ENCODE results near the gene AHDC1. TPM values are rescaled to one million over a fixed set of nuclear protein-coding genes. Genes with fewer than 3 reads are reported as not detected.
"Not testable (repeated sequence)": the region's sequence is repeated elsewhere in the genome, so short reads cannot be mapped to it uniquely, and the experiment has no call there.

The AHDC1 gene
- total RNA-seq, 2 experiments from 2014 or later = 26.3 to 27.6 TPM

DNA sequence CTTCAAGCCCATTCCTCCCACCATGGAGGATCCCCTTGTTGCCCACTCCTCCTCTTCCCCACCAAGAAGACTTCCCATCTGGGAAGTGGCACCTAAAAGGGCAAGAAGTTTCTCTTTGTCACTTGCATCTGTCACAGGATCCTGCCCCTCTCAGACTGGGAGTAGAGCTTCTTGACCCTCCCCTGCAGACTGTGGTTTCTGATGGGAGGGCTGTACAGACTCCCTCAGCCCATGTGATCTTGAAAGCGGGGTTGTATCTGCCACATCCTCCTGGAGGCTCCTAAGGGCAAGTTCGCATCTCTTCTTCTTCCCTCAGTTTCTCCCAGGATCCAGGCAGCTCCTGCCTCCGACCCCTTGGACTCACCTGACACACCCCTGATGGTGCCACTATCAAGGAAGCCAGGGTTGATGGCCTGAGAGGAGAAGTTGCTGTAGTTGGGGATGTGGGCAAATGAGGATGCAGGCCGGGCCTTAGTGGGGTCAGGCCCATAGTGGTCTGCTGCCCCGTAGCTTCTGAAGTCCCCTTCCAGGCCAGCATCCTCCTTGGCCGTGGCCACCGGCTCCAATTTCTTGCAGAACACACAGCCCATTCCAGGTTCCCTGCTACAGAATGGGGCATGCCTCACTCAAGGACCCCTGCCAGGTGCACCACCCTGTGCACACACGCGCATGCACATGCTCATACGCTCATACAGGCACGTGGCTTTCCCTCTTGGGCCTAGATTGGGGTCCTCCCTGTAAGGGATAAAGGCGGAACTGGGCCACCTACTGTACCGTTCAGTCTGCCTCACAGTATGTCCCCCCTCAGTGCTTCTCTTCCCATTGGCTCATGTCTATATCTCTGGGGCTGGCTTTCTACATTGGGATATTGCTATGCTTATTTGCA, 19.6 kb upstream of the AHDC1 start:
- DNase-seq = no peak

DNA sequence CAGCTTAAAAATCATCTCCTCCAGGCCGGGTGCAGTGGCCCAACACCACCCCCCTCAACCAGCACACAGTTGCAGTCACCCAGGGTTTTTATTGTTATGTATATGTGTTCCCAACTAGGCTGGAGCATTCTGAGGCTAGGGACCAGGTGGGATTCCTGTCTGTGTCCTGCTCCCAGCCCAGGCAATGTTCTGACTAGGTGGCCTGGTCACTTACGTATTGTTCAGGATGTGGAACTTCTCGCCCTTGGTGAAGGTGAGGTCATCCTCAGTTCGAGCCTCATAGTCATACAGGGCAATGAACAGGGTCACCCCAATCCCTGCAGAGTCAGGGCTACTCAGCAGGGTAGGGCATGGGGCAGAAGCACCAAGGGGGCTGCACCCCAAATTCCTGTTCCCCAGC, 18.9 kb upstream of the AHDC1 start:
- ChIA-PET CTCF (interaction anchor here (13.9 to 25.3 kb wide), 2 partner anchors 16 to 43 kb away, joined by 113 to 533 read pairs; partner anchors contain the start of genes AHDC1 and IFI6), POLR2A (interaction anchor here (0.7 kb wide), 1 partner anchor 24 kb away, joined by 4 read pairs; no protein-coding TSS in a partner anchor)
- TF ChIP-seq, protein P1, sequence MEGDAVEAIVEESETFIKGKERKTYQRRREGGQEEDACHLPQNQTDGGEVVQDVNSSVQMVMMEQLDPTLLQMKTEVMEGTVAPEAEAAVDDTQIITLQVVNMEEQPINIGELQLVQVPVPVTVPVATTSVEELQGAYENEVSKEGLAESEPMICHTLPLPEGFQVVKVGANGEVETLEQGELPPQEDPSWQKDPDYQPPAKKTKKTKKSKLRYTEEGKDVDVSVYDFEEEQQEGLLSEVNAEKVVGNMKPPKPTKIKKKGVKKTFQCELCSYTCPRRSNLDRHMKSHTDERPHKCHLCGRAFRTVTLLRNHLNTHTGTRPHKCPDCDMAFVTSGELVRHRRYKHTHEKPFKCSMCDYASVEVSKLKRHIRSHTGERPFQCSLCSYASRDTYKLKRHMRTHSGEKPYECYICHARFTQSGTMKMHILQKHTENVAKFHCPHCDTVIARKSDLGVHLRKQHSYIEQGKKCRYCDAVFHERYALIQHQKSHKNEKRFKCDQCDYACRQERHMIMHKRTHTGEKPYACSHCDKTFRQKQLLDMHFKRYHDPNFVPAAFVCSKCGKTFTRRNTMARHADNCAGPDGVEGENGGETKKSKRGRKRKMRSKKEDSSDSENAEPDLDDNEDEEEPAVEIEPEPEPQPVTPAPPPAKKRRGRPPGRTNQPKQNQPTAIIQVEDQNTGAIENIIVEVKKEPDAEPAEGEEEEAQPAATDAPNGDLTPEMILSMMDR (IDR thresholded peaks at IDR 0.05) = no peak
- Mint-ChIP-seq H3K27me3 (no peaks in the 10 kb centered on the region), H3K9me3 (no peaks in the 10 kb centered on the region), H3K4me1 (ENCODE audit: low read depth) (peaks cover 26% of the 10 kb centered on the region), H3K4me3 (no peak overlapping the region), H3K36me3 (ENCODE audit: low read depth) (no peaks in the 10 kb centered on the region), H3K27ac (no peak overlapping the region)
- intact Hi-C loops (cut with micrococcal nuclease) = no loop called here
- ATAC-seq (peak; percentile 25), DNase-seq (no peak)

More for the DNA sequence above, 19.6 kb upstream of the AHDC1 start:
- POLR2A ChIA-PET = no interaction called here
- ATAC-seq = no peak
- no peaks in the 10 kb centered on the region for H3K9me3 Mint-ChIP-seq
- no peaks in the 10 kb centered on the region for H3K36me3 Mint-ChIP-seq (ENCODE audit: low read depth)
- no peak overlapping the region for H3K27ac Mint-ChIP-seq
- peaks cover 21% of the 10 kb centered on the region for H3K4me1 Mint-ChIP-seq (ENCODE audit: low read depth)
- intact Hi-C loops (cut with micrococcal nuclease) = no loop called here
- CTCF ChIA-PET = interaction anchor here (2.0 to 25.3 kb wide), 3 partner anchors 17 to 43 kb away, joined by 6 to 533 read pairs (median 113); partner anchors contain the start of genes AHDC1 and IFI6
- H3K27me3 Mint-ChIP-seq = no peaks in the 10 kb centered on the region
- no peak overlapping the region for H3K4me3 Mint-ChIP-seq
- TF ChIP-seq, protein P1 (IDR thresholded peaks at IDR 0.05) = no peak

GRCh38 chr1:27621051-27621920, 17.3 kb upstream of the AHDC1 start:
- Mint-ChIP-seq H3K27me3 (no peaks in the 10 kb centered on the region), H3K36me3 (ENCODE audit: low read depth) (no peaks in the 10 kb centered on the region), H3K27ac (no peak overlapping the region), H3K4me1 (ENCODE audit: low read depth) (peaks cover 33% of the 10 kb centered on the region), H3K4me3 (no peak overlapping the region), H3K9me3 (no peaks in the 10 kb centered on the region)
- TF ChIP-seq, protein P1 (IDR thresholded peaks at IDR 0.05) = no peak
- ATAC-seq (no peak), DNase-seq (no peak)
- intact Hi-C loops (cut with micrococcal nuclease) = no loop called here
- ChIA-PET CTCF (interaction anchor here (13.9 to 25.3 kb wide), 2 partner anchors 15 to 45 kb away, joined by 113 to 533 read pairs; partner anchors contain the start of genes AHDC1 and IFI6), POLR2A (interaction anchor here (0.5 to 1.8 kb wide), 2 partner anchors 13 to 29 kb away, joined by 4 to 7 read pairs; no protein-coding TSS in a partner anchor)

GRCh38 chr1:27619782-27620438, 16.0 kb upstream of the AHDC1 start:
- POLR2A ChIA-PET = interaction anchor here (0.6 to 13.7 kb wide), 5 partner anchors 12 to 106 kb away, joined by 3 to 98 read pairs (median 7); partner anchors contain the start of gene AHDC1
- H3K27ac Mint-ChIP-seq; DNase-seq; H3K27me3 Mint-ChIP-seq; H3K36me3 Mint-ChIP-seq (ENCODE audit: low read depth); H3K9me3 Mint-ChIP-seq; intact Hi-C loops (cut with micrococcal nuclease); H3K4me3 Mint-ChIP-seq; ATAC-seq: not testable (repeated sequence)
- H3K4me1 Mint-ChIP-seq (ENCODE audit: low read depth) = peaks cover 34% of the 10 kb centered on the region
- CTCF ChIA-PET = interaction anchor here (1.1 to 25.3 kb wide), 3 partner anchors 13 to 46 kb away, joined by 3 to 533 read pairs (median 113); partner anchors contain the start of genes AHDC1 and IFI6

All from activated CD8-positive, alpha-beta T cell treated with anti-CD3 and anti-CD28 coated beads for 36 hours (primary cell).